Left lung (tissue), 10 donors: ENCODE data around the gene MED13. TPM values are rescaled to one million over a fixed set of nuclear protein-coding genes. Genes with fewer than 3 reads are reported as not detected.
A peak's percentile ranks its signal among the peaks of the same experiment; 100 is the strongest.

Experiments used
- ATAC-seq: fragments of 200-7000 bp; cut with Tn5 transposase; one replicate; pipeline ENCODE4 v1.9.1; 2020; ENCODE audit warnings: moderate library complexity
- DNase-seq, 4 donors: peaks; one replicate each; pipeline ENCODE4 v3.0.0-alpha.2; 2013 to 2020
- H3K27ac ChIP-seq, 2 donors: fragments of 200-600 bp; sonication (generic) in 1 of 2; one replicate each; pipeline versions ENCODE4 v1.5.0 to v1.8.0; 2020 to 2021
- H3K27me3 ChIP-seq, 2 donors: fragments of 200-600 bp; sonication (generic) in 1 of 2; one replicate each; pipeline versions ENCODE4 v1.5.0 to v1.8.0; 2020 to 2021
- H3K36me3 ChIP-seq, 2 donors: fragments of 200-600 bp; sonication (generic) in 1 of 2; one replicate each; pipeline versions ENCODE4 v1.5.0 to v1.8.0; 2020 to 2021
- H3K4me1 ChIP-seq, 2 donors: fragments of 200-600 bp; one replicate each; pipeline ENCODE4 v1.8.0; 2021
- H3K4me3 ChIP-seq, 2 donors: fragments of 200-600 bp; sonication (generic) in 1 of 2; one replicate each; pipeline versions ENCODE4 v1.5.0 to v1.8.0; 2020 to 2021; ENCODE audit warnings: mild to moderate bottlenecking in 1 of 2
- H3K9me3 ChIP-seq, 2 donors: fragments of 200-600 bp; sonication (generic) in 1 of 2; one replicate each; pipeline versions ENCODE4 v1.5.0 to v1.8.0; 2020 to 2021
- CTCF ChIP-seq, 2 donors: fragments of 200-600 bp; sonication (generic) in 1 of 2; IDR thresholded peaks; one replicate each; pipeline versions ENCODE4 v1.5.0 to v1.8.0; 2021; ENCODE audit warnings: antibody characterized with exemption in 2 of 2
- intact Hi-C, 2 donors: fragments of 100-400 bp; cut with DNase I; formaldehyde crosslinking; loops; one replicate each; pipeline versions ENCODE4 v1.11.2 to v1.14.2; 2022
- polyA plus RNA-seq, 6 donors: library from polyadenylated mRNA; unstranded; fragments of 120-200 nt; gene quantifications; one replicate each; pipeline ENCODE4 v1.2.1, GENCODE V29; 2013; ENCODE audit not compliant: insufficient read length in 6 of 6
- total RNA-seq, 2 donors: library from RNA; stranded (reverse); fragmentation: NEBNext Ultra II Directional; extraction: Animal tissue kit (Norgen Biotek cat#: 25700); gene quantifications; one replicate each; pipeline ENCODE4 v1.2.1, GENCODE V29; 2021
- donor health status: DM: no; HTN: yes; CAD: no.
- donor health status: DM: no; HTN: no; CAD: no.

Gene MED13
- total and polyA plus RNA-seq, 8 donors, result 51.1 to 65.1 (median 53.5) TPM

DNA sequence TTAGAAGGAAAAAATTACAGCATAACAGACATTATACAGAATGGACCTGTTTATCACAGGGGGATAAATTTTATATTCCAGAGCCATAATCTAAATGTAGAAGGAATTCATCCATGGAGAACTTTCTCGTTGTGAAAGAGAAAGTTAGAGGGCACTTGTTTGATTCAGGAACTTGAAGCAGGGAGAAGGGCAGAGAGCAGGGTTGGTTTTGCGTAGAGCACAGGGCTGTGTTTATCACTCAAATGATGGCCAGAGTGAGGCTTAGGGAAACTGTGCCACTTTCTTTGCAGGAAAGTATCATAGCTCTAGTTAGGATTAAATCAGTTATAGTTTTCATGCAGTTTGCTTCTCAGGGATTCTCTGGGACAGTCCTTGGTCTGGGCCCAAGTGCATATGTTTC lies 29.1 kb upstream of the MED13 start:
- no peaks in the 10 kb centered on the region for H3K9me3 ChIP-seq
- peaks cover 0 to 6% of the 10 kb centered on the region in 2 donors for H3K4me1 ChIP-seq
- no peak overlapping the region for H3K27ac ChIP-seq
- intact Hi-C loops, result no loop called here
- DNase-seq, result no peak
- TF ChIP-seq CTCF (IDR thresholded peaks at IDR 0.05), result no peak
- H3K36me3 ChIP-seq, result no peaks in the 10 kb centered on the region
- no peak overlapping the region for H3K4me3 ChIP-seq
- no peaks in the 10 kb centered on the region for H3K27me3 ChIP-seq
- peak; percentile 42 for ATAC-seq

DNA sequence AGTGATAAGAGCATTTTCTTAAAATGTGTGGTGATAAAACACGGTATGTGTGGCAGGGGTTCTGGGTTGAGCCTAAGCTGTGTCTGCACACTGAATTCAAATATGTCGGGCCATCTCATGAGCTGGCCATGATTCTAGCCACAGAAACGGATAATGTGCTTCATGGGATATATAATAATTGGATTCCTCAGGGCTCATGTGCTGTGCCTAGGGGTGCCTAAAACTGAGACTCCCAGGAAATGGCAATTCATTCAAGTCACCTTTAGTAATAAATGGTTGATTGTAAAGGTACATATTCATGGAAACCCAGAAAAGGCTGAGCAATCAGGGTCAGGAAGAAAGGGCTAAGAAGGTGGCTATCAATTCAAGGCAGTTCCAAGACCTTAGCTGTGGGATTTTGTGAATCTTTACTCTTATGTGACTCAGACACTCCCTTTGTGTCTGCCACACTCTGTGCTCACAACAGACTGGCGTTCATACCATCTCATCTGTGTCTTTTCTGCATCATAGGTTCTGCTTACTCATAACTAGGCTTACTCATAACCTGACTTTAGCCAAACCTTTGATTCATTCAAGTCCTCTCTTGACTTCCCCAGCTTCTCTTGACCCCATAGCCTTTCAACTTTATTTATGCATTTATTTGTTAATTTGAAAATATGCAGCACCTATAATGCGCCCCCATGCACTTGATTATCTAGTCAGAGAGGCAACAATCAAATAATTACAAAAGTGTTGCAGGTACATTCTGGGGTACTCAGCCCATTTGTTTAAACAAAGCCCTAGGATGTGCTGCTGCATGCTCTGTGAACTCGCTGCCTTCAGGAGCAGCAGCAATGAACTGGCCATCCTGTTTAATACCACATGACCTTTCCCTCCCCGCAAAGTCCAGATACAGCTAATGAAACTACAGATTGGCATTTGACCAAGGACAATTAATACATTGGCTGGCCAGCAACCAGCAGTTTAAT lies 28.4 kb upstream of the MED13 start:
- Histone ChIP-seq H3K9me3 (no peaks in the 10 kb centered on the region), H3K4me1 (peaks cover 0 to 6% of the 10 kb centered on the region in 2 donors), H3K27ac (no peak overlapping the region), H3K36me3 (no peaks in the 10 kb centered on the region), H3K27me3 (no peaks in the 10 kb centered on the region), H3K4me3 (no peak overlapping the region)
- intact Hi-C loops, result no loop called here
- no peak for TF ChIP-seq CTCF (IDR thresholded peaks at IDR 0.05)
- ATAC-seq, result peak; percentile 72
- no peak for DNase-seq

DNA sequence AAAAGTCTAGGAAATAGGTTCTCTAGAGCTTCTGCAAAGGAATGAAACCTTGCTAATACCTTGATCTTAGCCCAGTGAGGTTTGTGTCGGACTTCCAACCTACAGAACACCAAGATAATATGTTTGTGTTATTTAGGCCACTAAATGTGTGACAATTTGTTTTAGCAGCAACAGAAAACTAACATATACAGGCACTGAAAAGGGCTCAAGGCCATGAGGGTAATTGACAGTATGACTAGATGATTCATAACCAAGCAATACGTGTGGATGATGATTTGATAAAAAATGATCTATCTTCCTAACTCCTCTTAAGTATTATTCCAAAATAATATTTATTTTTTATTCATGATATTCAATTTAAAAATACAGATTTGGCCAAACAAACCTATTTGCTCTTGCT lies 27.7 kb upstream of the MED13 start:
- peaks cover 0 to 6% of the 10 kb centered on the region in 2 donors for H3K4me1 ChIP-seq
- no peaks in the 10 kb centered on the region for H3K9me3 ChIP-seq
- TF ChIP-seq CTCF (IDR thresholded peaks at IDR 0.05), result no peak
- no peak overlapping the region for H3K4me3 ChIP-seq
- intact Hi-C loops, result no loop called here
- no peaks in the 10 kb centered on the region for H3K27me3 ChIP-seq
- H3K36me3 ChIP-seq, result no peaks in the 10 kb centered on the region
- DNase-seq (no peak), ATAC-seq (no peak)
- no peak overlapping the region for H3K27ac ChIP-seq

DNA sequence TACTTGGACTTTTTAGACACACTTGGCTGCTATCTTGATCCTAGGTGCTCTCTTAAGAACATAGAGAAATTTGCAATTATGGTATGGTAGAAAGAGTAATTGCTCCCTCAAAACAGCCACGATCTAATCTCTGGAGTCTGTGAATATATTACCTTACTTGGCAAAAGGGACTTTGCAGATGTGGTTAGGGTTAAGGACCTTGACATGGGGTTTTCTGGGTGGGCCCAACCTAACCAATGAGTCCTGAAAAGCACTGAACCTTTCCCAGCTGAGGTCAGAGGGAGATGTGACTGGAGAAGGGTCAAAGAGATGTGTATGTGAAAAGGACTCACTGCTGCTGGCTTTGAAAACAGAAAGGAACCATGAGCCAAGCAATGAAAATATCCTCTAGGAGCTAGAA lies 26.7 kb upstream of the MED13 start:
- no peaks in the 10 kb centered on the region for H3K9me3 ChIP-seq
- intact Hi-C loops, result no loop called here
- no peak overlapping the region for H3K27ac ChIP-seq
- no peak overlapping the region for H3K4me3 ChIP-seq
- DNase-seq (no peak), ATAC-seq (no peak)
- H3K27me3 ChIP-seq, result no peaks in the 10 kb centered on the region
- H3K4me1 ChIP-seq, result peaks cover 0 to 6% of the 10 kb centered on the region in 2 donors
- TF ChIP-seq CTCF (IDR thresholded peaks at IDR 0.05), result no peak
- H3K36me3 ChIP-seq, result no peaks in the 10 kb centered on the region

DNA sequence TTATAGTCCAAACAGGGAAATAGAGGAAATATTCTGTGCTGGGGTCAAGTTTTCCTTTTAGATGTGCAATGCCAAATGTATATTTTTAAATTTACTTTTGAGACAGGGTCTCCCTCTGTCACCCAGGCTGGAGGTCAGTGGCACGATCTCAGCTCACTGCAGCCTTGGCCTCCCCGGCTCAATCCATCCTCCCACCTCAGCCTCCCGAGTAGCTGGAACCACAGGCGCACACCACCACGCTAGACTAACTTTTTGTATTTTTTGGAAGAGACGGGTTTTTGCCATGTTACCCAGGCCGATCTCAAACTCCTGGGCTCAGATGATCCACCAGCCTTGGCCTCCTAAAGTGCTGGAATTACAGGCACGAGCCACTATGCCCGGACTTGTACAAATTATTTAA lies 25.8 kb upstream of the MED13 start:
- H3K4me3 ChIP-seq, result no peak overlapping the region
- H3K36me3 ChIP-seq, result no peaks in the 10 kb centered on the region
- intact Hi-C loops, result no loop called here
- ATAC-seq (no peak), DNase-seq (no peak)
- H3K4me1 ChIP-seq, result peaks cover 0 to 6% of the 10 kb centered on the region in 2 donors
- no peaks in the 10 kb centered on the region for H3K27me3 ChIP-seq
- H3K27ac ChIP-seq, result no peak overlapping the region
- H3K9me3 ChIP-seq, result no peaks in the 10 kb centered on the region
- TF ChIP-seq CTCF (IDR thresholded peaks at IDR 0.05), result no peak
